B cell (primary cell): ENCODE results near the gene ABCF1. TPM values are rescaled to one million over a fixed set of nuclear protein-coding genes. Genes with fewer than 3 reads are reported as not detected.

ENCODE experiments used
- ATAC-seq: fragments of 200-7000 bp; cut with Tn5 transposase; one replicate; pipeline ENCODE4 v1.10.0; 2021; ENCODE audit warnings: low read depth, mild to moderate bottlenecking, moderate number of reproducible peaks, moderate library complexity
- CTCF ChIA-PET: fragments of 350-600 bp; sonication (Branson Sonifier 250); formaldehyde crosslinking; loops from one replicate; lab custom pipeline; 2021; ENCODE audit warnings: antibody characterized with exemption, inconsistent platforms; lab: Charles Lee
- POLR2A ChIA-PET: fragments of 350-600 bp; sonication (Branson Sonifier 250); formaldehyde crosslinking; loops from one replicate; lab custom pipeline; 2021; ENCODE audit warnings: antibody characterized with exemption; lab: Charles Lee
- DNase-seq: peaks from one replicate; pipeline ENCODE4 v3.0.0; 2013
- H2AFZ ChIP-seq: 2 replicates; pipeline ENCODE4 v1.6.1; 2012; ENCODE audit warnings: mild to moderate bottlenecking, low read depth, low read length; ENCODE audit not compliant: insufficient read depth, poor library complexity, severe bottlenecking
- H3K27ac ChIP-seq, 2 donors: 1 replicate in 1 of 2; 2 replicates in 1 of 2; pipeline ENCODE4 v1.5.1; 2012 to 2013; ENCODE audit warnings: low read length in 2 of 2, mild to moderate bottlenecking in 2 of 2, moderate library complexity in 1 of 2
- H3K27me3 ChIP-seq, 4 experiments: fragments of 200-600 bp in 1 of 4; sonication (generic) in 1 of 4; replicated peaks in 1 of 4; 1 replicate in 2 of 4; 2 replicates in 2 of 4; pipeline versions ENCODE4 v1.6.1 to v1.7.0; 2013 to 2016; ENCODE audit warnings: low read length in 3 of 4, mild to moderate bottlenecking in 2 of 4, mixed read lengths in 1 of 4, moderate library complexity in 1 of 4; ENCODE audit not compliant: insufficient read depth in 4 of 4, control insufficient read depth in 3 of 4; ENCODE audit errors: control extremely low read depth in 1 of 4
- H3K36me3 ChIP-seq, 2 experiments: replicated peaks in 1 of 2; 1 replicate in 1 of 2; 2 replicates in 1 of 2; pipeline versions ENCODE4 v1.6.1 to v1.7.1; 2013; ENCODE audit warnings: low read length in 1 of 2; ENCODE audit not compliant: insufficient read depth in 2 of 2, control insufficient read depth in 1 of 2; ENCODE audit errors: control extremely low read depth in 1 of 2, extremely low read depth in 1 of 2
- H3K4me1 ChIP-seq, 2 donors: fragments of 200-600 bp in 1 of 2; sonication (generic) in 1 of 2; 1 replicate in 1 of 2; 2 replicates in 1 of 2; pipeline versions ENCODE4 v1.5.1 to v1.6.1; 2013 to 2017; ENCODE audit warnings: low read length in 2 of 2; ENCODE audit not compliant: control insufficient read depth in 2 of 2, insufficient read depth in 2 of 2
- H3K4me2 ChIP-seq: replicated peaks from 2 replicates; pipeline ENCODE3; 2012; ENCODE audit warnings: mild to moderate bottlenecking, low read depth, low read length; ENCODE audit not compliant: poor library complexity, severe bottlenecking
- H3K4me3 ChIP-seq, 5 experiments: fragments of 200-600 bp in 1 of 5; sonication (generic) in 1 of 5; 1 replicate in 3 of 5; 2 replicates in 2 of 5; pipeline versions ENCODE4 v1.5.1 to v1.7.0; 2011 to 2016; ENCODE audit warnings: low read length in 4 of 5, mild to moderate bottlenecking in 4 of 5, low read depth in 2 of 5, control low read depth in 1 of 5, moderate library complexity in 1 of 5; ENCODE audit not compliant: insufficient read depth in 1 of 5; ENCODE audit errors: control extremely low read depth in 1 of 5, extremely low read depth in 1 of 5
- H3K79me2 ChIP-seq: fragments of 200-600 bp; sonication (generic); one replicate; pipeline ENCODE4 v1.6.0; 2016; ENCODE audit warnings: low read length; ENCODE audit not compliant: control insufficient read depth, insufficient read depth
- H3K9ac ChIP-seq: fragments of 200-600 bp; sonication (generic); 2 replicates; pipeline ENCODE4 v1.6.1; 2017; ENCODE audit warnings: mild to moderate bottlenecking, low read length, moderate library complexity
- H3K9me3 ChIP-seq, 3 donors: one replicate each; pipeline versions ENCODE4 v1.6.1 to v1.7.1; 2013; ENCODE audit warnings: low read length in 2 of 3; ENCODE audit not compliant: control insufficient read depth in 2 of 3, insufficient read depth in 1 of 3; ENCODE audit errors: control extremely low read depth in 1 of 3
- H4K20me1 ChIP-seq: 2 replicates; pipeline ENCODE4 v1.6.0; 2012; ENCODE audit warnings: mild to moderate bottlenecking, low read length; ENCODE audit not compliant: insufficient read depth, control insufficient read depth, poor library complexity, severe bottlenecking
- H3K27ac Mint-ChIP-seq: one replicate; pipeline ENCODE4 v1.8.0; 2021; ENCODE audit warnings: mixed read lengths
- H3K27me3 Mint-ChIP-seq: one replicate; pipeline ENCODE4 v1.8.0; 2021; ENCODE audit warnings: mixed read lengths
- H3K4me1 Mint-ChIP-seq: one replicate; pipeline ENCODE4 v1.8.0; 2021; ENCODE audit warnings: mixed read lengths
- H3K4me3 Mint-ChIP-seq: one replicate; pipeline ENCODE4 v1.8.0; 2021; ENCODE audit warnings: mixed read lengths
- H3K9me3 Mint-ChIP-seq: one replicate; pipeline ENCODE4 v1.8.0; 2022; ENCODE audit warnings: mixed read lengths; ENCODE audit not compliant: insufficient read depth
- EZH2 ChIP-seq: IDR thresholded peaks from 2 replicates; pipeline ENCODE4 v1.6.1; 2012; ENCODE audit warnings: borderline replicate concordance, low read depth, mild to moderate bottlenecking, moderate library complexity, low read length; ENCODE audit not compliant: insufficient read depth, poor library complexity, severe bottlenecking
- WGBS: methylation state at CpG from one replicate; pipeline ENCODE4 v1.1.5; 2013; ENCODE audit warnings: missing lambda C conversion rate; ENCODE audit not compliant: insufficient coverage; 5-methylcytosine and 5-hydroxymethylcytosine counted together
- intact Hi-C: fragments of 100-400 bp; cut with micrococcal nuclease; formaldehyde crosslinking; loops from one replicate; pipeline ENCODE4 v1.10.0; 2022
- polyA plus RNA-seq: library from polyadenylated mRNA; depleted of rRNA; stranded (reverse); fragments of >200 nt; gene quantifications from 2 replicates; pipeline ENCODE4 v1.2.3, GENCODE V29; 2012
- total RNA-seq, 2 donors: library from RNA; stranded (reverse); fragments of 120-200 nt in 1 of 2; gene quantifications; 1 replicate in 1 of 2; 2 replicates in 1 of 2; pipeline versions ENCODE4 v1.2.3 to v1.2.4, GENCODE V29; 2013 to 2022
- TF ChIP-seq, protein P1 (sequence below): fragments of 200-600 bp; IDR thresholded peaks from one replicate; pipeline ENCODE4 v1.8.0; 2022; ENCODE audit warnings: antibody characterized with exemption, mild to moderate bottlenecking

ABCF1 gene
- total and polyA plus RNA-seq, 2 donors (not counting 1 experiment from before 2014, with no cell fraction given): 22.8 to 60.9 TPM

GRCh38 chr6:30554404-30554803 lies 16.8 kb upstream of the ABCF1 start:
- H3K4me3 ChIP-seq: no peak overlapping the region
- peaks cover 29% of the 10 kb centered on the region for H3K79me2 ChIP-seq
- ChIA-PET CTCF (interaction anchor here (1.1 to 8.1 kb wide), 4 partner anchors 12 to 177 kb away, joined by 3 to 94 read pairs (median 6); partner anchors contain the start of genes MRPS18B and PPP1R10), POLR2A (interaction anchor here (0.7 to 3.4 kb wide), 3 partner anchors 10 to 64 kb away, joined by 3 to 10 read pairs (median 4); no protein-coding TSS in a partner anchor)
- peaks cover 28% of the 10 kb centered on the region for H3K4me1 Mint-ChIP-seq
- H3K4me2 ChIP-seq: no peak overlapping the region
- 93% methylated on average over 3 of the region's 4 CpGs for WGBS
- no peaks in the 10 kb centered on the region for H3K27me3 Mint-ChIP-seq
- H4K20me1 ChIP-seq: peaks cover 5% of the 10 kb centered on the region
- H3K27ac Mint-ChIP-seq: peak overlapping the region; percentile 28
- ATAC-seq (no peak), DNase-seq (no peak)
- H3K4me3 Mint-ChIP-seq: peak overlapping the region; percentile 99
- no peaks in the 10 kb centered on the region for H3K27me3 ChIP-seq
- H3K36me3 ChIP-seq: peaks cover 0 to 41% of the 10 kb centered on the region in 2 experiments
- H3K9me3 ChIP-seq: no peaks in the 10 kb centered on the region
- intact Hi-C loops: no loop called here
- peaks cover 19 to 27% of the 10 kb centered on the region in 2 donors for H3K4me1 ChIP-seq
- TF ChIP-seq EZH2: no peak
- TF ChIP-seq, protein P1, sequence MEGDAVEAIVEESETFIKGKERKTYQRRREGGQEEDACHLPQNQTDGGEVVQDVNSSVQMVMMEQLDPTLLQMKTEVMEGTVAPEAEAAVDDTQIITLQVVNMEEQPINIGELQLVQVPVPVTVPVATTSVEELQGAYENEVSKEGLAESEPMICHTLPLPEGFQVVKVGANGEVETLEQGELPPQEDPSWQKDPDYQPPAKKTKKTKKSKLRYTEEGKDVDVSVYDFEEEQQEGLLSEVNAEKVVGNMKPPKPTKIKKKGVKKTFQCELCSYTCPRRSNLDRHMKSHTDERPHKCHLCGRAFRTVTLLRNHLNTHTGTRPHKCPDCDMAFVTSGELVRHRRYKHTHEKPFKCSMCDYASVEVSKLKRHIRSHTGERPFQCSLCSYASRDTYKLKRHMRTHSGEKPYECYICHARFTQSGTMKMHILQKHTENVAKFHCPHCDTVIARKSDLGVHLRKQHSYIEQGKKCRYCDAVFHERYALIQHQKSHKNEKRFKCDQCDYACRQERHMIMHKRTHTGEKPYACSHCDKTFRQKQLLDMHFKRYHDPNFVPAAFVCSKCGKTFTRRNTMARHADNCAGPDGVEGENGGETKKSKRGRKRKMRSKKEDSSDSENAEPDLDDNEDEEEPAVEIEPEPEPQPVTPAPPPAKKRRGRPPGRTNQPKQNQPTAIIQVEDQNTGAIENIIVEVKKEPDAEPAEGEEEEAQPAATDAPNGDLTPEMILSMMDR: no peak
- H2AFZ ChIP-seq: no peak overlapping the region
- no peaks in the 10 kb centered on the region for H3K9me3 Mint-ChIP-seq
- H3K27ac ChIP-seq: no peak overlapping the region
- H3K9ac ChIP-seq: no peak overlapping the region
